Rectal smooth muscle tissue (tissue), 1 donor: Measurements from ENCODE around the gene SLC13A3.

Experiments
- H3K27ac ChIP-seq: one replicate; pipeline ENCODE4 v1.7.0; 2013; ENCODE audit warnings: low read depth, low read length, inconsistent platforms
- H3K27me3 ChIP-seq: one replicate; pipeline ENCODE4 v1.7.0; 2013; ENCODE audit warnings: low read length; ENCODE audit not compliant: control insufficient read depth, insufficient read depth
- H3K36me3 ChIP-seq: one replicate; pipeline ENCODE4 v1.7.0; 2013; ENCODE audit warnings: low read length; ENCODE audit not compliant: control insufficient read depth, insufficient read depth
- H3K4me1 ChIP-seq: one replicate; pipeline ENCODE4 v1.7.0; 2013; ENCODE audit warnings: low read length; ENCODE audit not compliant: control insufficient read depth, insufficient read depth
- H3K4me3 ChIP-seq: one replicate; pipeline ENCODE4 v1.7.0; 2013; ENCODE audit warnings: low read length
- H3K9ac ChIP-seq: one replicate; pipeline ENCODE4 v1.7.0; 2013; ENCODE audit warnings: low read length

SLC13A3 gene

DNA sequence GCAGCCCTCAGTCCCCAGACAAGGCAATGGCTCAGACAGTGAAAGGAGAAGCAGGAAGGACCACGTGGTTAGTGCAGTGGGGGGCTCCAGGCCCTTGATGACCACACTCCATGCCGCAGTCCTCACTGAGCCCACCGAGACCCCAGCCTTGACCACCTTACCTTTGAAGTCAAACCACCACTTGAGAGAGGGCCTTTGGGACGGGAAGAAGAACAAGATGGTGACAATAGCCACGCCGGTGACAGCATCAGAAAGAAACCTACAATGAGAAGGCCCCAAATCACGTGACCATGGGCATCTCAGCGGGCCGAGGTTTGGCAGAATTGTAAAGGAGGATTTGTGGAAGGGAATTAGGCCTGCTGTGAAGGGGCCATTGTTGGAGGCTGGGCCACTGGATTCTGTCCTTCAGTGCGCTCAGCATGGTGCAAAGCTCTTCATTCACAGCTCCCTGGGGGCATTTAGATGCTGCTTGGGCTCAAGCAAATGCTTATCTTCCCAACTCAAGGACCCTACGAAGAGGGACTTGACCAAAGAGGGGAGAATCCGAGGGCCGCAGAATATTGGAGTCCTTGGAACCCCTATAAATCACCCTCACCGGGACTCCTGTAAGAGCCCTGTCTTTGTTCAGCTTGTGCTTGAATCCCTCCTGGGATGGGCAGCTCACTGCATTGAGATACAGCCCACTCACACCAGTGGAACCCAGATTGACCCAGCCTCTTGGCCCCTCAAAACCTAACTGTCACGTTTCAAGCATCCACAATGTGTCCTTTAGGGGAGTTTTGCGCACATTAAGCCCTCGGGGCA is 67.6 kb downstream of the SLC13A3 start:
- H3K4me1 ChIP-seq: no peaks in the 10 kb centered on the region
- H3K27ac ChIP-seq: no peak overlapping the region
- H3K36me3 ChIP-seq: no peaks in the 10 kb centered on the region
- no peaks in the 10 kb centered on the region for H3K27me3 ChIP-seq
- H3K9ac ChIP-seq: no peak overlapping the region
- no peak overlapping the region for H3K4me3 ChIP-seq

DNA sequence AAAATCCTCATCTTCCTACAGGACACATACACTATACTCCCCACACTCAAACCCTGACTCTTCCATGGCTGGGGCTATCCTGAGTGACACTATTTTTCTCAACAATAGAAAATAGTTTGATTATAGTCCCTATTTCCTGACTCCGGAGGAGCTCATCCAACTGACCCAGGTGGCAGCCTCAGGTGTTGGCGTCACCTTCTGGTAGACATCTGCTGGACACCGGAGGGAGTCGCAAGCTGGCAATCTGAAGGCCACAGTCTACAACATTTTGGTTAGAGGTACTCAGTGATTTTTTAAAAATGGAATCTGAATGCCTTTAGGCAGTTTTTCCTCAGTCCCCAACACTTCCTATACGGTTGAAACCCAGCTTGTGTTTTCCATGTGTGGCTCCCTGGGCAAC is 68.6 kb downstream of the SLC13A3 start:
- Histone ChIP-seq H3K27me3 (no peaks in the 10 kb centered on the region), H3K4me1 (no peaks in the 10 kb centered on the region), H3K4me3 (no peak overlapping the region), H3K36me3 (no peaks in the 10 kb centered on the region), H3K9ac (no peak overlapping the region), H3K27ac (no peak overlapping the region)

DNA sequence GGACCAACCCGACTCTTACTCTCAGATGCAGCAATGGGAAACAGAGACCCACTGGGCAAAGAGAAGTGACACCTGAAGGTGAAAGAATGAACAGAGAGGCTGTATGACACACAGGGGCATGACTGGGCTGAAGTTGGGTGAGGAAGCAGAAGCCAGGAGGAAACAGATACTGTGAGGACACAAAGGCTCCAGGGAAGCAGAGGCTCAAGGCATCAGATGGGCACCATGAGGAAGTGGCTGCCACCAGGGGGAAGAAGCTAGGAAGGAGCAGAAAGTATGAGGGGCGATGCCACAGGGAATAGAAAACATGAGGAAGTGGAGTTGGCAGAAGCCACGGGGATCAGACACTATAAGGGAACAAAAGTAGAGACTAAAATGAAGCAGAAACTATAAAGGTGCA is 69.9 kb downstream of the SLC13A3 start:
- Histone ChIP-seq H3K4me1 (no peaks in the 10 kb centered on the region), H3K27me3 (no peaks in the 10 kb centered on the region), H3K4me3 (no peak overlapping the region), H3K27ac (no peak overlapping the region), H3K36me3 (no peaks in the 10 kb centered on the region), H3K9ac (no peak overlapping the region)

DNA sequence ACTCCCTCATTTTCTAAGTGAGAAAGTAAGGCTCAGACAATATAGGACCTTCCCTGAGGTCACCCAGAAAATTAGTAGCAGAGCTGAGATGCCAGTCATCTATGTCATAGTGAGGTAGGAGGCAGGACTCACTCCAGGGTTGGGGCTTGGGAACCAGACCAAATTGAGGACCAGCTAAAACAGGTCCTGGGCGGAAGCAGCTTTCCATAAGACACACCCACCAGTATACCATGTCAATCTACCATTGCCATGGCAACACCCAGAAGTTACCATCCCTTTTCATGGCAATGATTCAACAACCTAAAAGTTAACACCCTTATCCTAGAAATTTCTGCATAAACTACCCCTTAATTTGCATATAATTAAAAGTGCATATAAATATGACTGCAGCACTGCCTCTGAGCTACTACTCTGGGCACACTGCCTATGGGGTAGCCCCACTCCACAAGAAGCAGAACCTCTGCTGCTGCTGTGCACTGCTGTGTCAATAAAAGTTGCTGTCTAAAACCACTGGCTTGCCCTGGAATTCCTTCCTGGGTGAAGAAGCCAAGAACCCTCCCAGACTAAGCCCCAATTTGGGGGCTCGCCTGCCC is 70.5 kb downstream of the SLC13A3 start:
- no peaks in the 10 kb centered on the region for H3K36me3 ChIP-seq
- H3K9ac ChIP-seq: no peak overlapping the region
- no peaks in the 10 kb centered on the region for H3K27me3 ChIP-seq
- H3K4me3 ChIP-seq: no peak overlapping the region
- H3K27ac ChIP-seq: no peak overlapping the region
- no peaks in the 10 kb centered on the region for H3K4me1 ChIP-seq

DNA sequence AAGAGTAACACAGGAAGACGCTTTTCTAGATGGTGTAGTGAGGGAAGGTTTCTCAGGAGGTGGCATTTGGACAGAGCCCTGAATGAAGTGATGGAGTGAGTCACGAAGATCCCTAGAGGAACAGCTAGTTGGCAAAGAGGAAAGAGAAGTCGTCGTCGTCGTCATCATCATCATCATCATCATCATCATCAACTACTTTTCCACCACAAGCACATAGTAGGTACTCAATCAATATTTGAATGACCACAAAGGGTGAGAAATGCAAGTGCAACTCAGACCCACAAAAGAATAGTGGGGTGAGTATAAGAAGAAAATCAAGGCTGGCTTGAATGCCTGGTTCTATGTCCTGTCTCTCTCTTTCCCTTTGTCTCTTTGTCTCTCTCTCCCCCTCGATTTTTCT is 72.5 kb downstream of the SLC13A3 start:
- Histone ChIP-seq H3K4me1 (no peaks in the 10 kb centered on the region), H3K27me3 (no peaks in the 10 kb centered on the region), H3K4me3 (no peak overlapping the region), H3K27ac (no peak overlapping the region), H3K36me3 (no peaks in the 10 kb centered on the region), H3K9ac (no peak overlapping the region)

DNA sequence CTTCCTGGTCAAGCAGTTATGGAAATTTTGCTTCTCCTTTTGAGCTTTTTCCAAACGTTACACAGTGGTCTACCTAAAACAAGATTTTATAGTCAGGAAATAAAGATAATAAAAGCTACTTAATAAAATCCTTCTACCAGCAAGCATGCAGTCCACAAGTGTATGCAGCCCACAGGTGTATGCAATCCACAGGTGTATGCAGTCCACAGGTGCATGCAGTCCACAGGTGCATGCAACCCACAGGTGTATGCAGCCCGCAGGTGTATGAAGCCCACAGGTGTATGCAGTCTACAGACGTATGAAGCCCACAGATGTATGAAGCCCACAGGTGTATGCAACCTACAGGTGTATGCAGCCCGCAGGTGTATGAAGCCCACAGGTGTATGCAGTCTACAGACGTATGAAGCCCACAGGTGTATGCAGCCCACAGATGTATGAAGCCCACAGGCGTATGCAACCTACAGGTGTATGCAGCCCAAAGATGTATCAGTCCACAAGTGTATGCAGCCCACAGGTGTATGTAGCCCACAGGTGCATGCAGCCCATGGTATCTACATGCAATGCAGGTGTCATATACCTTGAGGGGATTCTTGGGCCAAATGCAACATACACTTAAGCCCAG is 74.4 kb downstream of the SLC13A3 start:
- Histone ChIP-seq H3K4me1 (peaks cover 2% of the 10 kb centered on the region), H3K36me3 (no peaks in the 10 kb centered on the region), H3K4me3 (no peak overlapping the region), H3K9ac (no peak overlapping the region), H3K27ac (no peak overlapping the region), H3K27me3 (no peaks in the 10 kb centered on the region)

DNA sequence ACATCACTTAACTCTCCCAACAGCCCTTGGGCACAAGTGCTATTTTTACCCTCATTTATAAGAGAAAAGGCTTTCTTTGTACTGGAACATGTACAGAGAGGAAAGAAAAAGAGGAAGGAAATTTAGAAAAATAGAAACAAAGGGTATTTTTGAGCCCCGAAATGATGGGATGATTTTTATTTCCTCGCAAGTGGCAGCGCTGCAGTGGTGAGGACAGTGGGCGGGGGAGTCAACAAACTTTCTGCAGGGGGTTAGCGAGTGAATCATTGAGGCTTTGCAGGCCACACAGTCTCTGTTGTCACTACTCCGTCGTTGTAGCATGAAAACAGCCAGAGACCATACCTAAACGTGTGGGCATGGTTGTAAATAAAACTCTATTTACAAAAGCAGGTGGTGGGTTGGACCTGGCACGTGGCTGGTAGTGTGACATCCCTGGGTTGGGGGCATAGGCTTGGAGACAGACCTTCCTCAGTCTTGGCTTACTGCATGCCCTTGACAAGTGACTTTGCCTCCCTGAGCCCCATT is 75.3 kb downstream of the SLC13A3 start:
- no peak overlapping the region for H3K9ac ChIP-seq
- H3K4me1 ChIP-seq: peaks cover 4% of the 10 kb centered on the region
- H3K27ac ChIP-seq: no peak overlapping the region
- no peak overlapping the region for H3K4me3 ChIP-seq
- H3K36me3 ChIP-seq: no peaks in the 10 kb centered on the region
- no peaks in the 10 kb centered on the region for H3K27me3 ChIP-seq

DNA sequence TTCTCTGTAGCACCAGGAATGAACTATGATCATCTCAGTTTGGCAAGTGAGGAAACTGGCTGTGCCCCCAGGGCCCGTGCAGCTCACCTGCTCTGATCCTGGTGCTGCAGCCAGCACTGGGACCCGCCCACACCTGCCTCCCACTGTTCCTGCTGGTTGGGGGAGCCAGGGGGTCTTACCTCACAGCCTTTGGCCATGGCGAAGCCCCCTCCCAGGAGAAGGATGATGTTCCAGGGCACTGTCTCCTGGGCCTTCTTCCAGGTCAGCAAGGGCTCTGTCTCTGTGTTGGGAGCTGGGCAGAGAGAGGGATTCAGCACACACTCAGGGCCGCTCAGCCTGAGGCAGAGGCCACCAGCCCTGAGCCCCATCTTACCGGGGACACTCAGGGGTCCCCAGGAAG is 75.9 kb downstream of the SLC13A3 start:
- Histone ChIP-seq H3K9ac (no peak overlapping the region), H3K4me1 (peaks cover 4% of the 10 kb centered on the region), H3K27me3 (no peaks in the 10 kb centered on the region), H3K4me3 (no peak overlapping the region), H3K27ac (no peak overlapping the region), H3K36me3 (no peaks in the 10 kb centered on the region)

DNA sequence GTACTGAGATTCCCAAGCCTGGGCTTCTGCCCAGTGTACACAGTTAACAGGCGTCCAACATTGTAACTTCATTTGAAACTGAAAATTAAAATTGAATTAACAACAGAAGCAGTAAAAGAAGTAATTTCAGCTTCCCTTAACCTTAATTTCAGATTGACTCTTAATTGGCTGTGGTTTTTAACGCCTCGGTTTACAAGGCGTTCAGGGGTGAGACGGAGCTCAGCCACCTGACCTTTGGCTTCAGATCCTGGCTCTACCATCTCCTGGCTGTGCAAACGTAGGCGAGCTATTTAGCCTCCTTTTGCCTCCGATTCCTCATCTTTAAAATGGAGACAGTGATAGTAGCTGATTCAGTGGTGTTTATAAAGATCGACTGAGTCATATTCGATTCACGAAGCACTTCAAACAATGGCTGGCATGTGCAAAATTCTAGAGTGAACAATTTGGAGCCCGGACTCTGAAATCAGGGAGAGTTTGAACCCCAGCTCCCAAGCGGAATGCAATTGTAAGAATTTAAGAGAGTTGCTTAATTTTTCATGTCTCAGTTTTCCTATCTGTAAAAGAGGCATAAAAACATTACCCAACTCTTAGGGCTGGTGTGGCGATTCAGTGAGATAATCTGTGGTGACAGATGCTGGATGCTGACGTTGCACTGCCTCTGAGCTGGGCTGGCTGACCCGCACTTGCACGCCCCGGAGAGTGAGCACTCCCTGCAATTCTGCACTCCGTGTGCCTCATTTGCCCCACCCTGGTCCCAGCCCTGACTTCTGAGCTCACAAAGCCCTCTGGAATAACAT is 77.3 kb downstream of the SLC13A3 start:
- no peaks in the 10 kb centered on the region for H3K27me3 ChIP-seq
- H3K9ac ChIP-seq: no peak overlapping the region
- no peak overlapping the region for H3K4me3 ChIP-seq
- no peaks in the 10 kb centered on the region for H3K36me3 ChIP-seq
- no peak overlapping the region for H3K27ac ChIP-seq
- H3K4me1 ChIP-seq: peaks cover 4% of the 10 kb centered on the region

DNA sequence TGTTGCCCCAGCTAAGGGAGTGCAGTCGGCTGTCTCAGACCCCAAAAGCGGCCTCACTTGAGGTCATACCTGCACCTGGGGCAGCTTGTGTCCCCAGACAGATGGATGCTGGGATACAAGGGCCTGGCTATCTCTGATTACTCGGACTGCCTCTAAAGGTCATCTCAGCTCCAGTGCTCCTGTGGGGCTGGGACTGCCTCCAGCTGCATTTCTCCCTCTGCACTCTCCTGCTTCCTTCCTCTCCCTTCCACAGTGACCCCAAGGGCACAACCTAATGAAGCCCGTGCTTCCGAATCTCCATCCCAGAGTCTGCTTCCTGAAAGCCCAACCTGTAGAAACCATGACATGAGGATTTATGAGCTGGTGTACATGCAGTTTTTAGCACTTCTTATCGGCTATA is 78.0 kb downstream of the SLC13A3 start:
- Histone ChIP-seq H3K27me3 (no peaks in the 10 kb centered on the region), H3K4me3 (no peak overlapping the region), H3K9ac (no peak overlapping the region), H3K27ac (no peak overlapping the region), H3K4me1 (peaks cover 4% of the 10 kb centered on the region), H3K36me3 (no peaks in the 10 kb centered on the region)

DNA sequence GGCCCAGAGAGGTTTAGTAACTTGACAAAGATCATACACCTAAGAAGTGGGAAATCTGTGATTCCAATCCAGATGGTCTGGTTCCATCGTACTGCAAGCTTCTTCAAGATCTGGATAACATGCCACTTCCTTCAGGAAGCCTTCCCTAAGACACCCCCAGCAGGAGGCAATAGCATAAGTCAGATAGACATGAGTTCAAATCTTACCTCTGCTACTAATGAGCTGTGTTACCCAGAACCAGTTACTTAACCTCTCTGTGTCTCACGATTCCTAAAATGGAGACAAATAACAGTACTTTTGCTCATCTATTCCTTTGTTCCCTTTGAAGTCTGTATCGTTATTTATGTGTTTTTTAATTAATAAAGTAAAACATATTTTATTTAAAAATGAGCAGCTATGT is 78.5 kb downstream of the SLC13A3 start:
- Histone ChIP-seq H3K27me3 (no peaks in the 10 kb centered on the region), H3K36me3 (no peaks in the 10 kb centered on the region), H3K9ac (no peak overlapping the region), H3K27ac (no peak overlapping the region), H3K4me1 (peaks cover 4% of the 10 kb centered on the region), H3K4me3 (no peak overlapping the region)

DNA sequence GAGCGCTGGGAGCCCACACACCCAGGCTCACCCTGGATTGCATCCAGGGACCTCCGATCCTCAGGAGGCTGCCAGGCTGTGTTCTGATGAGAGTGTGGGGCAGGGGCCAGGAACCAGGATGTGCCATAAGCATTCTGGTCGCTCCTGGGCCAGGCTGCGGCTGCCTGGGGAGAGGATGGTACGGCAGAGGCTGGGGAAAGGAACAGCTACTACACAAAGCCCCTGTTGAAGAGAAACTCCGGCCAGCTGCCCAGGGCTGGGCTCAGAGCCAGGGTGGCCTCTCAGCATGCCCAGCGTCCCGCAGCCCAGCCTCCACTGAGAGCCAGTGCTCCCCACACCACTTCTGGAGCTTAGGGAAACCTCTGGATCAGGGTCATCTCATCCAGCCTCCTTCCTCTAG is 79.1 kb downstream of the SLC13A3 start:
- Histone ChIP-seq H3K4me1 (peaks cover 4% of the 10 kb centered on the region), H3K9ac (no peak overlapping the region), H3K4me3 (no peak overlapping the region), H3K36me3 (no peaks in the 10 kb centered on the region), H3K27me3 (no peaks in the 10 kb centered on the region), H3K27ac (no peak overlapping the region)
